Activated gamma-delta T cell treated with Interleukin-2 at 50 U/mL for 16 hours (primary cell): Measurements from ENCODE around the gene SORT1.
"Not testable (repeated sequence)": the region's sequence is repeated elsewhere in the genome, so short reads cannot be mapped to it uniquely, and the experiment has no call there.

Experiments used
- DNase-seq: peaks from one replicate; pipeline ENCODE4 v3.0.0-alpha.2; 2020

SORT1 gene

GRCh38 chr1:109335091-109335490 is 62.6 kb downstream of the SORT1 start:
- no peak for DNase-seq

- no peak for DNase-seq
Measured at GRCh38 chr1:109331113-109331512, 66.6 kb downstream of the SORT1 start.

- no peak for DNase-seq
Measured at GRCh38 chr1:109327285-109327684, 70.4 kb downstream of the SORT1 start.

GRCh38 chr1:109322974-109323373 is 74.7 kb downstream of the SORT1 start:
- no peak for DNase-seq

- no peak for DNase-seq
Measured at GRCh38 chr1:109319114-109319513, 78.6 kb downstream of the SORT1 start.

- no peak for DNase-seq
Measured at GRCh38 chr1:109316506-109316905, 81.2 kb downstream of the SORT1 start.

- no peak for DNase-seq
Measured at GRCh38 chr1:109315288-109315687, 82.4 kb downstream of the SORT1 start.

GRCh38 chr1:109314795-109315194 is 82.9 kb downstream of the SORT1 start:
- DNase-seq = no peak

- no peak for DNase-seq
Measured at GRCh38 chr1:109312978-109313775, 84.5 kb downstream of the SORT1 start.

GRCh38 chr1:109312246-109312645 is 85.5 kb downstream of the SORT1 start:
- no peak for DNase-seq

- no peak for DNase-seq
Measured at GRCh38 chr1:109309347-109309746, 88.4 kb downstream of the SORT1 start.

GRCh38 chr1:109307274-109308021 is 90.3 kb downstream of the SORT1 start:
- DNase-seq = no peak

GRCh38 chr1:109306832-109307273 is 90.9 kb downstream of the SORT1 start, which contains the start of gene MYBPHL:
Gene MYBPHL (minus strand): TSS chr1:109307011. CDS start chr1:109306991, 20 bp downstream.
- no peak for DNase-seq

- DNase-seq = not testable (repeated sequence)
Measured at GRCh38 chr1:109305991-109306390, 91.7 kb downstream of the SORT1 start.

- DNase-seq = no peak
Measured at GRCh38 chr1:109304226-109304920, 93.3 kb downstream of the SORT1 start.

GRCh38 chr1:109301874-109302273 is 95.8 kb downstream of the SORT1 start:
- no peak for DNase-seq

GRCh38 chr1:109300650-109301151 is 97.0 kb downstream of the SORT1 start:
- DNase-seq = no peak

GRCh38 chr1:109299558-109300343 is 98.0 kb downstream of the SORT1 start:
- no peak for DNase-seq

GRCh38 chr1:109298666-109299557 is 98.8 kb downstream of the SORT1 start:
- no peak for DNase-seq

- DNase-seq = no peak
Measured at GRCh38 chr1:109296782-109297181, 100.9 kb downstream of the SORT1 start.

GRCh38 chr1:109295712-109296415 is 101.9 kb downstream of the SORT1 start:
- no peak for DNase-seq
